Stimulated activated CD8-positive, alpha-beta memory T cell treated with anti-CD3 and anti-CD28 coated beads, Interleukin-15, amount 100 ng/mL, for 48 hours (primary cell): ENCODE measurements around the gene AURKAIP1.
A peak's percentile ranks its signal among the peaks of the same experiment; 100 is the strongest.
"Not testable (repeated sequence)": the region's sequence is repeated elsewhere in the genome, so short reads cannot be mapped to it uniquely, and the experiment has no call there.

Experiments
- DNase-seq, 2 donors: peaks; one replicate each; pipeline ENCODE4 v3.0.0-alpha.2; 2020; ENCODE audit warnings: low read depth in 2 of 2

AURKAIP1 gene

DNA sequence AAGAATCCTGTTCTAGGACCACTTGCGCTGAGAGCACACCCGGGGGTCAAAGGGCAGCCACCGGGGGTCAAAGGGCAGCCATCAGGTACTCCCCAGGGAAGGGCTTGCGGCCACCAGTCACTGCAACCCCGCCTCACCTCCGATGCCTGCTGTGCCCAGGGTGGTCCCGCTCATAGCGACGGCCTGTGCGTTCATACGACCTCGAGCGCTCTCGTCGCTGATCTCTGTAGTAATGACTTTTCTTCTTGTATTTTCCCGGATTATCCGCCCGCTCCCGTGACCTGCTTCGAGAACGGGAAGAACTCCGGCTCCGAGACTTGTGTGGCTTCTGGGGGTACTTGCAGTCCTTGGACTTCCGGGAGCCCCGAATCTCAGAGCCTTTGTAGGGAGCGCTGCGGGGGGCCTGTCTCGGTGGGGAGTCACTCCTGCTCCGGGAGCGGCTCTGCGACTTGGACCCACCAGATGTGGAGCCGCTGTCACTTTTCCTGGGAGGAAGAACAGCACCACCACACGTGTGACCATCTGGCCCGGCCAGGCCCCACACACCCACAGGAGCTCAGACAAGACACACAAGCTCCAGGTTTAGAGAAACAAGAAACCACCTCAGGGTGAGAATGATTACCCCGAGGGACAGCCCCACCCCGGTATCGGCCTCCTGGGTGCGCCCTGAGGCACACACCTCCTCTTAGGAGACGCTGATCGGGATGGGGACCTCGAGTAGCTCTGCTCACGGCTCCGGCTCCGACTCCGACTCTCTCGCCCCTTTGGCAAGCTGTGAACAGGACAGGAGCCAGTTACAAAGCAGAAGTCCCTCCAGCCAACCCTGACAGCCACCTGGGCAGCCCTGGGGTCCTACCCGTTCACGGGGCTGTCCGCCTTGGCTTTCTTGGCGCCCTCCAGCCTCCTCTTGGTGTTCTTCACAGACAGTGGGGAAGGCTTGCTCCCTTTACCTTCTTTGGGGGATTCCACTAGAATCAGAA, 12.4 kb upstream of the AURKAIP1 start:
- DNase-seq = no peak

DNA sequence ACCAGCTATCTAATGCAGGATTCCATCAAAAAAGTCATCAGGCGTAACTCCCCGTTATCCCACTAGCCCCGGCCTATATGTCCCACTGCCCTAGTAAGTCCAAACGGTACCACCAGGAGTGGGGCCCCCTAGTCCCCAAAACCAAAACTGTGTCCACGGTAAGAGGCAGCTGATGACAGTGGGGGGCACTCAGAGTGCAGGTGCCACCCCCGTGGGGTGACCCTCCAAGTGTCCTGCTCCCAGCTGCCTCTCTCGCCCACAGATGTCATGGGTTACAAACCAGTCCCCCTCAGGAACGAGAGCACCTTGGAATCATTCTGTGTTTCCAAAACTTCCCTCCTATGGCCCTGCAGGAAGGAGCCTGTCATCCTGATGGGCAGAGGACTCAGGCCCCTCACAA, 10.9 kb upstream of the AURKAIP1 start:
- no peak for DNase-seq

DNA sequence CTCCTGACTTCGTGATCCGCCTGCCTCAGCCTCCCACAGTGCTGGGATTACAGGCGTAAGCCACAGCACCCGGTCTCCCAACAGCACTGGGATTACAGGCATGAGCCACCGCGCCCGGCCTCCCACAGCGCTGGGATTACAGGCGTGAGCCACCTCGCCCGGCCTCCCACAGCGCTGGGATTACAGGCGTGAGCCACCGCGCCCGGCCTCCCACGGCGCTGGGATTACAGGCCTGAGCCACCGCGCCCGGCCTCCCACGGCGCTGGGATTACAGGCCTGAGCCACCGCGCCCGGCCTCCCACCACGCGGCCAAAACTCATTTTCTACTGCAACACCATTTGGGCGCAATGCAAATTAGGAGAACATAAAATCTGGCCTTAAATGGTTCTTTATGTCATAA, 10.3 kb upstream of the AURKAIP1 start:
- DNase-seq = not testable (repeated sequence)

DNA sequence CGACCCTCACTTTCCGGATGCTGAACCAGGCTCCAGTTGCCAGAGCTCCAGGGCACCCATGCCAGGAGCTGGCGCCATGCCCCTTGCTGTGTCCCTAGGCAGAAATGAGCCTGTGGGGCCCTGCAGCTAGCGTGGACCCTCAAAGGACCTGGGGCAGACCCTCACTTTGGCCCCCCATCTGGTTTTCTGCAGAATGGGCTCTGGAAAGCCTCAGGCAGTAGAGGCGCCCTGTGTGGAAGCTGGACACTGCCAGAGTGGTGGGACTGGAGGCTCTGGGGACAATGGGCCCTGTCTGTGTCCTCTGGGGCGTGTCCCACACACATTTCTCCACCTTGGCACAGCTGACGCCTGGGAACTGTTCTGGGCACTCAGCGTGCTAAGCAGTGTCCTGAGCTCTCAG, 6.3 kb upstream of the AURKAIP1 start:
- DNase-seq = no peak

DNA sequence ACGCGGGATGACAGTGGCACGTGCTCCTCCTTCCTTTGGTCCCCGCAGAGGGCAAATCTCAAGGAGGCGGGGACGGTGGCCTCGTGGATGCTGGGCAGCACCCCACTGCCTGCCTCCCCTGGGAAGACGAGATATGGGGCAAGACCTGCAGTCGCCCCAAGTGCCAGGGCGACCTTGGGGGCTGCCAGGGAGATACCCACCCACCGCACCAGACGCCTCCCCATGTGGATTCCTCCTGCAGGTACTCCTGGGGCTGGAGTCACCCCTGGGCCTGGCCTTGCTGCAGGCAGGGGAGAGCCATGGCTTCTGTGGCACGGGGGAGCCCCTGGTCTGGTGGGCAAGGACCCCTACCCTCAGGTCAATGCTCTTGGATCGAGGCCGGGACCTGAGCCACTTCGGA, 5.9 kb upstream of the AURKAIP1 start:
- no peak for DNase-seq

DNA sequence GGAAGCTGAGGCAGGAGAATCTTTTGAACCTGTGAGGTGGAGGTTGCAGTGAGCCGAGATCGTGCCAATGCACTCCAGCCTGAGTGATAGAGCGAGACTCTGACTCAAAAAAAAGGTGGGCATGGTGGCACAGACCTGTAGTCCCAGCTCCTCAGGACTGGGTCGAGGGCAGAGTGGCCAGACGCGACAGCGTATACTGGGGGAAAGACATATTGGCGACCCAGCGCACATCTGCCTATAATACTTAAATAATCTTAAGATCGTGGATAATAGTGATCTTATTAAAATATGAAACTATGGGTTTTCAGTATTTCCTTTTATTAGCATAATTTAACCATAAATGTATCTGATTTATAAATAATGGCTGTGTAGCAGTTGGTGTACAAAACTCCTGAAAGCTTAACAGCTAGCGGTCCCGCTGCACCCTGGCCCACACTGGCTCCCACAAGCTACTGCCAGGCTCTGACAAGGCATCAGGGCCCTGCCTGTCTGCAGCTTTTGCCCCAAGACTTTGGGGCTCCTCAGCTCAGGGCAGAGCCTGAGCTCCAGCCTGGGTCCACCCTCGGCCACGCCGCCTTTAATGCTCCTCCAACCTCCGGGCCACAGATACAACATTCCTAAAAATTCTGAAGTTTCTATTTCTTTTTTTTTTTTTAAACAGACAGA, 2.7 kb upstream of the AURKAIP1 start:
- DNase-seq = no peak

DNA sequence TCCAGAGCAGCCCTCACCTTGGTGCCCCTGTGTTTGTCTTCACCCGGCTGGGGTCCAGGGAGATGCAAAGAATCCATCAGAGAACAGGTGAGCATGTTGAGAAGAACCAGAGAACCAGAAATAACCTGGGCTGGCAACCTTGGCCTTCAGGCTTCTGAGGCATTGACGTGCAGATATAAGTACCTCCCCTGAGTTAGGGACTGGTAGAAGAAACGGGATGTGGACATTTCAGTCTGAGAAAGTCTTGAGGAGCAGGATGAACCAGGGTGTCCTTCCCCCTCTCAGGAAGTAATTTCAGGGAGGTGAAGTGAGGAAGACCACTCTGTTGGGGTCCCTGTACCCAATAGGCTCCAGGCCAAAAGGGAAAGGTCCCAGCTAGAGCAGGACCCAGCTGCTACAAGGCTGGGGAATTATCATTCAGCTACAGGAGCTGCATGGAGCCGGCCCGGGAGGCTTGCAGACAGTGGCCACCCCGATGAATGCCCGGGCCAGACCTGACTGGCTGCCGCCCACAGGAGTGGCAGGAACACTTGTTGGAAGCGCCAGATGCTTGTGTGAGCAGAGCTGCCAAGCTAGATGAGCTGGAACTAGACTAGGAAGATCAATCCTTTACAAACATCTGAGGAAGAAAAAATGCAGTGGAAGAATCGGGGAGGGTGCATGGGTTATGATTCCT, 1.7 kb upstream of the AURKAIP1 start:
- no peak for DNase-seq

DNA sequence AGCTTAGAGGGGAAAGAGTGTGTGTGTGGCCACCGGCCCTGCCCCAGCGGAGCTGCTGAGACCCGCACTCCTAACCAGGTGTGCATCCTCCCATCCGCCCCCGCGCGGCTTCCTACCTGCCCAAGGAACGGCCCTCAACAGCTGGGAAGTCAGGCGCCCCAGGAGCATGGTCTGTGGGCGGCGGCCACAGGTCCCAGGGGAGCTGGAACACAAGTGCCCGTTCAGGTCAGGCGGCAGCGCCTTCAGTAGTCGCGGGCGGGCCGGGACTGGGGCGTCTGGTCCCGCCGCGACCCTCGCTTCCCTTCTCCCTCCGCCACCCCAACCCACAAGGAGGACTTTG, 448 bp downstream of the AURKAIP1 start:
- no peak for DNase-seq

DNA sequence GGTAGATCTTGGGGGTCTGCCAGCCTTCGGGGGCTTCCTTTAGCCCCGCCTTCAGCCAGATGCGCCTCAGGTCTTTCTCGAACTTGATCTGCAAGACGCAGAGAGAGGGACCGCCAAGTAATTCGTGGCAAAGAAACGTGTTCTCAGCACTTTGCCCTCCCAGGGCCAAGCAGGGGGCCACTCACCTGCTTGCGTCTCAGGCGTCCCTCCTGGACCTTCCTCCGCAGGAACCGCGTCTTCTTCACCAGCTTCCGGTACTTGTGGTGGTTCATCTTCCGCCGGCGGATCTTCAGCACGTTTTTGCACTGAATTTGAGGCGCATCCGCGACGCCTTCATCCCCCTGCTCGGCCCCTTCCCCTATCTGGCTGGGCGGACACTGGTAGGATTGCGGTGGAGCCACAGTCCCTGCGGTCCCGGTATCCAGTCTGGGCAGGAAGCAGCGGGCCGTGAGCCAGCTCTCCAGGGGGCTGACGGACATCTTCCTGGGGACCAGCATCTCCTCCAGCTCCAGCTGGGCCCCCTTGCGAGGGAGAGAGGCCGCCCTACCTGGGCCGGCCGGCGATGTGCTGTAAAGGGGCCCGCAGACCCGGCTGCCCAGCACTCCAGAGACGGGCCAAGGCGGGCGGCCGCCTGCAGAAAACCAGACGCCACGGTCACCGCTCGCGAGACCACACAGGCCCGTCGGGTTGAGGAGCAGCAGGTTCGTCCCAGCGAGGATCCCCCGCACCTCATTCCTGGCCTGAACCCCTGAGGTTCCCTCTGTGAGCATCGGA, 1.0 kb downstream of the AURKAIP1 start:
- no peak for DNase-seq

DNA sequence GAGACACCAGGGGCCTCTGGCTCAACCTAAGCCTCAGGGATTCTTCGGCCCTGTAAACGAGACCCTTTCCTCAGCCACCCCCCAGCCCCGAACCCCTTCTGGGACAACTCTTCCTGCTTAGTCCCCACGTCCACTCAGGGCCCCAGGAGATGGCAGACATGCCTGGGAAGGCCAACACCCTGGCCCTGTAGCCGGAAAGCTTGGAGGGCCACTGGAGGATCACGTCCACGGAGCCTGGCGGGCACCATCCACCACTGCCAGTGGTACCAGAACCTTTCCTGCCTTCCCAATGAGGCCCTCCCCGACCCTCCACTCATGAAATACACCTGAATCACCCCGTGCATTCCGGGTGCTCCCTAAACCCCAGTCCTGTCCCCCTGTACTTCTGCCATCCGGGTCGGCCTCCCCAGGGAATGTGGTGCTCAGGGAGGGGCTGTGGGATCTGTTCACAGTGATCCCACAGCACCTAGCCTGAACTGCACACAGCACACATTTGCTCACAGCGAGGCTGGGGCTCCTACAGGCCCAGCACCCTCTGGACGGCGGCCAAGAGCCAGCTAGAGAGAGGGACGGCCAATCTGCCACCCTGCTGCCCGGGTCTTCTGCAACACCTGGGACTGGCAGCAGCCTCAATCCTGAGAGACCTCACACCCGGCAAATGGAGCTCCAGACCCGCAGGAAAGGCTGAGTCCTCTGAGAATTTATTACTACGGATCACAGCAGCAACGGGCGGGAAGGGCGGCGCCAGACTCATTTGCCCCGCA, 1.8 kb downstream of the AURKAIP1 start:
- no peak for DNase-seq

DNA sequence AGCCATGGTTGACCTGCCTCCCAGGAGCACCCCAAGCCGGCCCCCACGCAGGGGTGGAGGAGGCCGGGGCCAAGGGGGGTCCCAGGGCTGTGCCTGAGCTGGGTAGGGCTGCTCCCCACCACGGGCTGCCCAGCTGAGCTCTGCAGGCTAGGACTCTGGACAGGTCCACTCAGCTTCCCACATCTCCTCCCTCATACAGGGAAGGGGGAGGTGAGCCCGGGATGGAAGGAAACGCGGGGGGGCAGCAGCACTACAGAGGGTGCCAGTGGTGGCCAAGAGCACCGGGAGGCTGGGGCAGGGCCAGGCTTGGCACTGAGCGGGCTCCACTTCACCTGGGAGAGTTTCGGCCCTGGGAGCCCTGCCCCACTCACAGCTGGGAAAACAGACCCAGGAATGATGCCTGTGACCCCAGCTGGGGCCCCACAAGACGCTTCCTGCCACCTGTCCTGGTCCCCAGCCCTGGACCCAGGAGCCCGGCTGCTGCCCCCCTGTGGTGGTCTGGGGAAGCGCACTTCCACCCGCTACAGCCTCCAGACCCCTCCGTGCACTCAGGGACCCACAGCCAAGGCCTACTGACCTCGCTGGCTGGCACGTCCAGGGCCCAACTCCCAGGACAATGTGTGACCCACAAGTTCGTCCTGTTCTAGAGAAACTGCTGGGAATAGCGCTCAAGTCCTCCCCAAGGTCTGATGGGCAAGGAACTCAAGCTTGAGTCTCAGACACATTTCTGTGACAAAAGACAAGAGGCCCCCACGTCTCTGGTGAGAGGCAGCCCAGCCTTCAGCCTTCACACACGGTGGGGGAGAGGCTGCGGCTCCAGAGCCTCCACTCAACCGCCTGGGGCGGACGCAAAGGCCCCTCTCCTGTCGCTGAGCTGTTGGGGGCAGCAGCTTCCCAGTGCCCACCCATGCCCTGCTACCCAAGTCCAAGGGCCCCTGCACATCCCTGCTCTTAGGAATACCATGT, 3.0 kb downstream of the AURKAIP1 start:
- DNase-seq = peak; percentile 64 to 66

DNA sequence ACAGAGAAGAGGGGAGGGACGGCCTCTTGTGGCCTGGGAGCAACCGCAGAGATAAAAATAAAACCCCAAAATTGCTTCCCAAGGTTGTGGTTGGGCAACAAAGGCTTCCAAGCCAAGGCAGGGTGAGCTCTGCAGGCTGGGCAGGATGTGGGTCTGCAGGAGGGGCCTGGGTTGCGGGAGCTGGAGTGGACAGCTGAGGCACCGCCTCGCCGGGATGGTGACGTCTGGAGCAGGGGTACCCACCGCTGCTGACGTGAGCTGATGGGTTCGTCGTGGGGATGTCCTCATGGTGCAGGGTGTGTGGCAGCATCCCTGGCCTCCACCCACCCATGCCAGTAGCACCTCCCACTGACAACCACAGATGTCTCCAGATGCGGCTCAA, 3.7 kb downstream of the AURKAIP1 start:
- peak in 1 of 2 donors; percentile 21 for DNase-seq

DNA sequence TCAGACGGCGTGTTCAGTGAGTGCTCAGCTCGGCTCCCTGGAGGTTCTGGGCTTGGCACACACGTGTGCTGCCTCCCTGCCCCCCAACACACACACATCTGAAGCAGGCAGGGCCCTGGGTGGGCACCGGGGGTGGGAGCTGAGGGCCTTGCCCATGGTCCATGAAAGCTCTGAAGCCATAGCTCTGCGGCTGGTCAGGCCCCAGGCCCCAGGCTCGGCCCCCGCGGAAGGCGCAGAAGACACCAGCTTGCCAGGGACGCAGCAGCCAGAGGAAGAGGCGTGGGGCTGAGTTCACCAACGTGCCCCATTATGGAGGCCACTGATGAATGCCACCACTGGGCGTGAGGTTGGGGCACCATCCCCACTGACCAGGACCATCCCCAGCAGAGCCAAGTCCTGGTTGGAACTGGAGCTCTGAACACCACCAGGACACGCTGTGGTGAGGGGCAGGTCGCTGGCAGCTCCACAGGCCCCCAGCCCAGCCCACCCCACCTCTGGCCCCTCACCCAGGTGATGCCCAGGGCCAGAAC, 4.2 kb downstream of the AURKAIP1 start:
- DNase-seq = no peak

DNA sequence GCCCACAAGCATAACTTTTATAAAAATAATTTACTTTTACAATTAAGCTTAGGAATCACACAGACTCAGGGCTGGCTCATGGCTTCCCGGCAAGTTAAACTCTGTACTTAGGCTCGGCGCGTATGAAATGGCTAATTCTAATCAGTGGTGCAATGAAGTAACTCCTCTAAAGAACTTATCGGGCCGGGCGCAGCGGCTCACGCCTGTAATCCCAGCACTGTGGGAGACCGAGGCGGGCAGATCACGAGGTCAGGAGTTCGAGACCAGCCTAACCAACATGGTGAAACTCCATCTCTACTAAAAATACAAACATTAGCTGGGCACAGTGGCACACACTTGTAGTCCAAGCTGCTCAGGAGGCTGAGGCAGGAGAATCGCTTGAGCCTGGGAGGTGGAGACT, 4.9 kb downstream of the AURKAIP1 start:
- not testable (repeated sequence) for DNase-seq

DNA sequence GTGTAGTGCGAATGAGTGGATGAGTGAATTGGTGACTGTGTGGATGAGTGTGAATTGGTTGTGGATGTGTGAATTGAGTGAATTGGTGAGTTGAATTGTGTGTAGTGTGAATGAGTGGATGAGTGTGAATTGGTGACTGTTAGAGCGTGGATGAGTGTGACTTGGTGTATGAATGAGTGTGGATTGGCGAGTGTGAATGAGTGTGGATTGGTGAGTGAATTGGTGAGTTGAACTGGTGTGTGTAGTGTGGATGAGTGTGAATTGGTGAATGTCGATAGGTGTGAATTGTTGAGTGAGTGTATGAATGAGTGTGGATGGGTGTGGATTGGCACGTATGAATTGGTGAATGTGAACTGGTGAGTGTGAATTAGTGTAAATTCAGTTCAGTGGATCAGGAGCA, 7.7 kb downstream of the AURKAIP1 start:
- no peak for DNase-seq

DNA sequence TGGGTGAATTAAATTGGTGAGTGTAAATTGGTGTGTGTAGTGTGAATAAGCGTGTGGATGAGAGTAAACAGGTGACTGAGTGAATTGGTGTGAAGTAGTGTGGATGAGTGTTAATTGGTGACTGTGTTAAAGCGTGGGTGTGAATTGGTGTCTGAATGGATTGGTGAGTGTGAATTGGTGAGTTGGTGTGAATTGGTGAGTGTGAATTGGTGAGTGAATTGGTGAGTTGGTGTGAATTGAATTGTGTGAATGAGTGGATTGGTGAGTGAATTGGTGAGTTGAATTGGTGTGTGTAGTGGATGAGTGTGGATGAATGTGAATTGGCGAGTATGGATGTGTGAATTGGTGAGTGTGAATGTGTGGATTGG, 8.3 kb downstream of the AURKAIP1 start:
- no peak for DNase-seq

DNA sequence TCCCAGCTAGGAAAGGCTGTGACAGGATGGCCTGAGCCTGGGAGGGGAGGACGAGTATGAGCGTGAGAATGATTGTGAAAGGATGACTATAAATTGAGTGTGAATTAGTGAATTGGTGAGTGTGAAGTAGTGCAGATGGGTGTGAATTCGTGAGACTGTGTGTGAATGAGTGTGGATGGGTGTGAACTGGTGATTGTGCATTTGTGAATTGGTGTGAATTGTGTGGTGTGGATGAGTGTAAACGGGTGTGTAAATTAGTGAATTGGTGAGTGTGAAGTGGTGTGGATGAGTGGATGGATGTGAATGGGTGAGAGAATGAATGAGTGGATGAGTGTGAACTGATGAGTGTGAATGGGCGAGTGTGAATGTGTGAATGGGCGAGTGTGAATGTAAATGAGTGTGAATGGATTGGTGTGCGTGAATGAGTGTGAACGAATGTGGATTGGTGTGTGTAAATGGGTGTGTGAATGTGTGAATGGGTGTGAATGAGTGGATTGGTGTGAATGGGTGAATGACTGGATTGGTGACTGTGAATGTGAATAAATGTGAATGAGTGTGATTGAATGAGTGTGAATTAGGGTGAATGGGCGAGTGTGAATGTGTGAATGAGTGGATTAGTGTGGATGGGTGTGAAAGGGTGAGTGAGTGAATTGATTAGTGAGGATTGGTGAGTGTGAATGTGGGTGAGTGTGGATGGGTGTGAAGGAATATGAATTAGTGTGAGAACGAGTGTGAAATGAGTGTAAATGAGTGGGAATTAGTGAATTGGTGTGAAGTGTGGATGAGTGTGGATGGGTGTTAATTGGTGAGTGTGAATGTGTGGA, 8.9 kb downstream of the AURKAIP1 start:
- no peak for DNase-seq

DNA sequence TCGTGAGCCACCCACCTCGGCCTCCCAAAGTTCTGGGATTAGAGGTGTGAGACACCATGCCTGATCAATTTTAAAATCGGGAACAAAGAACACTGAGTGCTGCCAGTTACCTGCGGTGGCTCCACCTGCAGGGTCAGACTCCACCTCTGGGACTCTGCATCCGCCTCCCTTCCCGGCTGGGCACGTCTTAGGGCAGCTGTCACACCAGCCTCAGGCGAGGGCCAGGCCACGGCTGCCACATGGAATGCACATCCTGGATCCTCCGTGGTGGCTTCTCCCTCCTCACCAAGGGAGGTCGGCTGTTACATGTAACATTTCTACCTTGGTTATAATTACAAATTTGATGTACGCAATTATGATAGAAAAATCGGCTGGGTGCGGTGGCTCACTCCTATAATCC, 10.7 kb downstream of the AURKAIP1 start:
- DNase-seq = no peak

DNA sequence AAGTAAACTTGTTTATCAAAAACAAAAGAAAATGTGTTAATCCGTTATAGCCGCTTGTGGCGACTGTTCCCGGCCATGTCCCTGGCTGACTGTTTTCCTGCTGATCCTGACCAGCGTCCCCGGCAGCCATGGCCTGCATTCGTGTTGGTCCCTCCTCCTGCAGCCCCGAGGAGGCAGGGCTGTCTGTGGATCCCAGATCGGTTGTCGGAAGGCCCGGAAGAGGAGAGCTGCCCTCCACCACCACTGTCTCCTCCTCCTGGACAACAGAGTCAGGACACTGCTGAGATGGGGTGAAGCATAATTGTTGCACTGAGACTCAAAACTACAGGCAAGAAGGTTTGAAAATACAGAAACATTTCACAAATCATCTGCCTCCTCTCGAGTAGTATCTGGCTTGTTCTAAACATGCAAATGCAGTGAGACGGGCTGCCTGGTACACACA, 13.0 kb downstream of the AURKAIP1 start:
- DNase-seq = no peak
